Fibroblast of mammary gland (primary cell): ENCODE measurements around the gene SLC12A1.
A peak's percentile ranks its signal among the peaks of the same experiment; 100 is the strongest.

Experiments
- DNase-seq: peaks from one replicate; pipeline ENCODE4 v3.0.0-alpha.2; 2010; ENCODE audit warnings: low read depth
- H3K4me3 ChIP-seq: 2 replicates; pipeline ENCODE4 v1.5.1; 2011; ENCODE audit warnings: low read depth, mild to moderate bottlenecking, low read length, moderate library complexity; ENCODE audit not compliant: control insufficient read depth
- TF ChIP-seq, protein P1 (sequence below): conservative IDR thresholded peaks from 2 replicates; pipeline ENCODE4 v1.5.1; 2011; ENCODE audit warnings: low read depth, low read length, inconsistent platforms; ENCODE audit not compliant: control insufficient read depth, insufficient read depth

SLC12A1 gene

GRCh38 chr15:48250640-48251076, 44.6 kb downstream of the SLC12A1 start:
- no peak overlapping the region for H3K4me3 ChIP-seq
- DNase-seq: peak; percentile 84
- TF ChIP-seq, protein P1, sequence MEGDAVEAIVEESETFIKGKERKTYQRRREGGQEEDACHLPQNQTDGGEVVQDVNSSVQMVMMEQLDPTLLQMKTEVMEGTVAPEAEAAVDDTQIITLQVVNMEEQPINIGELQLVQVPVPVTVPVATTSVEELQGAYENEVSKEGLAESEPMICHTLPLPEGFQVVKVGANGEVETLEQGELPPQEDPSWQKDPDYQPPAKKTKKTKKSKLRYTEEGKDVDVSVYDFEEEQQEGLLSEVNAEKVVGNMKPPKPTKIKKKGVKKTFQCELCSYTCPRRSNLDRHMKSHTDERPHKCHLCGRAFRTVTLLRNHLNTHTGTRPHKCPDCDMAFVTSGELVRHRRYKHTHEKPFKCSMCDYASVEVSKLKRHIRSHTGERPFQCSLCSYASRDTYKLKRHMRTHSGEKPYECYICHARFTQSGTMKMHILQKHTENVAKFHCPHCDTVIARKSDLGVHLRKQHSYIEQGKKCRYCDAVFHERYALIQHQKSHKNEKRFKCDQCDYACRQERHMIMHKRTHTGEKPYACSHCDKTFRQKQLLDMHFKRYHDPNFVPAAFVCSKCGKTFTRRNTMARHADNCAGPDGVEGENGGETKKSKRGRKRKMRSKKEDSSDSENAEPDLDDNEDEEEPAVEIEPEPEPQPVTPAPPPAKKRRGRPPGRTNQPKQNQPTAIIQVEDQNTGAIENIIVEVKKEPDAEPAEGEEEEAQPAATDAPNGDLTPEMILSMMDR: peak; percentile 77

DNA sequence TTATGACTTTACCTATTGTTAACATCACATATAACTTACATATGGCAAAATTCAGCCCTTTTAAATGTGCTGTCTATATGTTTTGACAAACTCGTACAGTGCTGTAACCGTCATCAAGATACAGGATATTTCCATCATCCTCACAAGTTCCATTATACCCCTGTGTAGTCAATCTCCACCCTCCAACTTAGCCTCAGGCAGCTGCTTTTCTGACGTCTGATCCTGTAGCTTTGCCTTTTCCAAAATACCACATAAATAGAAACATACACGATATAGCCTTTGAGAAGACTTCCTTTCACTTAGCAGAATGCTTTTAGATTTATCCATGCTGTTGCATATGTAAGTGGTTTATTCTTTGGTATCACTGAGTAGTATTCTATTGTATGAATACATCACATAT, 47.1 kb downstream of the SLC12A1 start:
- DNase-seq: no peak
- H3K4me3 ChIP-seq: no peak overlapping the region
- TF ChIP-seq, protein P1: no peak

- DNase-seq: no peak
- TF ChIP-seq, protein P1: no peak
- no peak overlapping the region for H3K4me3 ChIP-seq
Measured at GRCh38 chr15:48265135-48265534, 59.0 kb downstream of the SLC12A1 start.

DNA sequence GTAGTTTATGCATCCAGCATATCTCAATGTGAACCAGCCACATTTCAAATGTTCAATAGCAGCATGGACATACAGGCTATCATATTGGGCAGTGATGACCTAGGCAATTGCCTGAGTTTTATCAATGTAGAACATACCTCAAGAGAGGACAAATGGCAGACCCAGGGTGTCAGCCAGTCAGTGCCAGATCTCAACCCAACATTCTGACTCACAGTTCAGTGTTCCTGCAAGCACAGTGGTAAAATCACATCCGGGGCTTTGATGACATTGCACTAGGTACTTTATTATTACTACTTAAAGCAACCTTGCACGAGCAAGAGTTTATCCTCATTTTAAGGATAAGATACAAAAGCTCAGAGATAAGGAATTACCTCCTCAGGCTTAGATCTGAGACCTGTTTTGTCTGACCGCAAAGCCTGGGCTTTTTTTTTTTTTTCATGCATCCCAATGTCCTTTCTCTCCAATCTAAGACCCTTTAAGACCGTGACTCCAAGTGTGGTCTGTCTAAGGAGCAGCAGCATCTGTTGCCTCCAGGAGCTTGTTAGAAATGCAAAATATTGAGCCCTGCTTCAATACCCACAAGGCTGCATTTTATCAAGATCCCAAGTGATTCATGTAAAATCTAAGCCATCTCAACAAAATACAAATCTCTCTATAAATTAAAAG, 60.1 kb downstream of the SLC12A1 start:
- DNase-seq: peak; percentile 19
- TF ChIP-seq, protein P1: no peak
- no peak overlapping the region for H3K4me3 ChIP-seq

DNA sequence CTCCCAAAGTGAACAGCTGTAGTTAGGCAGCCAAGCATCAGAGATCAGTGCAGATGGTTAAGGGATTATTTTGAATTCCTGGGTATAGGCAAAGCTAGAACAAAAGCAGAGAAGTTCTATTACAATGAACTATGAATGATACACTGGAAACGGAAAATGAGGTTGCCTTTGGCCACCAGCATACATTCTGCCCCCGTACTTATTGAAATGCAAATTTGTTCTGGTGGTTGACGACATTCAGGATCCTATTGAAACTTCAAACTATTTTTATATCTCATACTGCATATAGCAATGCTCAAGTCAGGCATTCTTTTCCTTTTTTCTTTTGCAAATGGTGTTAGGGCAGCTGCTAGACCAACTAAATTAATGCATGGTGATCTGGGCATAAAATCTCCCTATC, 61.7 kb downstream of the SLC12A1 start:
- no peak overlapping the region for H3K4me3 ChIP-seq
- TF ChIP-seq, protein P1: no peak
- no peak for DNase-seq

DNA sequence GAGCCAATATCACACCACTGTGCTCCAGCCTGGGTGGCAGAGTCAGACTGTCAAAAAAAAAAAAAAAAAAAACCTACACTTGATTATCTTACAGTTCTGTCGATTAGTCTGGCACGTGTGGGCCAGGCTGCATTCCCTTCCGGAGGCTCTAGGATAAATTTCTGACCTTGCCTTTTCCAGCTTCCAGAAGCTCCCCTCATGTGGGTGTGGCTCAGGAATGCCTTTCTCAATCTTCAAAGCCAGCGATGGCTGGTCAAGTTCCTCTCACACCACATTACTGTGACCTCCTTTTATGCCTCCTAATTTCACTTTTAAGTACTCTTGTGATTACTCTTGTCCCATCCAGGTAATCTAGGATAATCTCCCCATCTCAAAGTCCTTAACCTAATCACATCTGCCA, 66.9 kb downstream of the SLC12A1 start:
- TF ChIP-seq, protein P1: no peak
- DNase-seq: no peak
- no peak overlapping the region for H3K4me3 ChIP-seq
